ENCODE data around the gene SBNO1.
"Not testable (repeated sequence)": the region's sequence is repeated elsewhere in the genome, so short reads cannot be mapped to it uniquely, and the experiment has no call there.

Gene SBNO1

DNA sequence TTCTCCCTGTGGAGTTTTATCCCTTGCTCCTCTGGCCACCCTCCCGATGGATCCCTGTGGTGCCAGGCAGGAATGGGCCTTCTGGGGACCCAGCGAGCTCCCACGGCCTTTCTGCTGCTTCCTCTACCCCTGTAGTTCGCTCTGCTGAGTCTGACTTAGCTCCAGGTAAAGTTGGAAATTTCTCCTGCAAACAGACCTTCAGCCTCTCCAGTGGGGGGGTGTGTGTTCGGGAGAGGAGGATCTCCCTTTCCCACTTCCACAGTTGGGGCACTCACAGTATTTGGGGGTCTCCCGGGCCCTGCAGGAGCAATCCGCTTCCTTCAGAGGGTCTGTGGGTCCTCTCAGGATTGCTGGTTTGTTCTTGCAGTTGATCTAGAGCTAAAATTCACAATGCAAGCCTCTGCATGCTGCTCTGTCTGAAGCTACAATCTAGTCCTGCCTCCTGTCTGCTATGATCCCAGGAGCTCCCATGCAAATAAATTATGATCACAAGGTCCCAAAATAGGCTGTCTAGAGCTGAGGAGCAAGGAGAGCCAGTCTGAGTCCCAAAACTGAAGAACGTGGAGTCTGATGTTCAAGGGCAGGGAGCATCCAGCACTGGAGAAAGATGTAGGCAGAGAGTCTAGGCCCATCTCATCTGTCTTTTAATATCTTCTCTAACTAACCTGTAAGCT is 113.1 kb downstream of the SBNO1 start:
- TF ChIP-seq ZNF274 (IDR thresholded peaks at IDR 0.05; ENCODE audit: low read depth, low read length) (no peak), SUZ12 (IDR thresholded peaks at IDR 0.05; ENCODE audit: extremely low read depth, insufficient read depth, insufficient read length) (no peak), YY1 (IDR thresholded peaks at IDR 0.05; ENCODE audit: insufficient read depth, insufficient read length) (no peak)
- no peak overlapping the region for H3K4me3 ChIP-seq (ENCODE audit: insufficient read length, low read depth)
- H3K9me3 ChIP-seq (ENCODE audit: insufficient read depth, low read length), result peaks cover 28% of the 10 kb centered on the region; the same call in 1 of the 2 replicates
- no peak for DNase-seq (ENCODE audit: low read depth, low spot score)
- peaks cover 57% of the 10 kb centered on the region for H3K36me3 ChIP-seq (ENCODE audit: insufficient read depth, insufficient read length, low read length)
- no peaks in the 10 kb centered on the region for H3K27me3 ChIP-seq (ENCODE audit: insufficient read depth, insufficient read length)
- peaks cover 11% of the 10 kb centered on the region for H3K4me1 ChIP-seq (ENCODE audit: insufficient read depth, insufficient read length)
- H3K9ac ChIP-seq (ENCODE audit: insufficient read length, low read depth), result peak overlapping the region; percentile 59

DNA sequence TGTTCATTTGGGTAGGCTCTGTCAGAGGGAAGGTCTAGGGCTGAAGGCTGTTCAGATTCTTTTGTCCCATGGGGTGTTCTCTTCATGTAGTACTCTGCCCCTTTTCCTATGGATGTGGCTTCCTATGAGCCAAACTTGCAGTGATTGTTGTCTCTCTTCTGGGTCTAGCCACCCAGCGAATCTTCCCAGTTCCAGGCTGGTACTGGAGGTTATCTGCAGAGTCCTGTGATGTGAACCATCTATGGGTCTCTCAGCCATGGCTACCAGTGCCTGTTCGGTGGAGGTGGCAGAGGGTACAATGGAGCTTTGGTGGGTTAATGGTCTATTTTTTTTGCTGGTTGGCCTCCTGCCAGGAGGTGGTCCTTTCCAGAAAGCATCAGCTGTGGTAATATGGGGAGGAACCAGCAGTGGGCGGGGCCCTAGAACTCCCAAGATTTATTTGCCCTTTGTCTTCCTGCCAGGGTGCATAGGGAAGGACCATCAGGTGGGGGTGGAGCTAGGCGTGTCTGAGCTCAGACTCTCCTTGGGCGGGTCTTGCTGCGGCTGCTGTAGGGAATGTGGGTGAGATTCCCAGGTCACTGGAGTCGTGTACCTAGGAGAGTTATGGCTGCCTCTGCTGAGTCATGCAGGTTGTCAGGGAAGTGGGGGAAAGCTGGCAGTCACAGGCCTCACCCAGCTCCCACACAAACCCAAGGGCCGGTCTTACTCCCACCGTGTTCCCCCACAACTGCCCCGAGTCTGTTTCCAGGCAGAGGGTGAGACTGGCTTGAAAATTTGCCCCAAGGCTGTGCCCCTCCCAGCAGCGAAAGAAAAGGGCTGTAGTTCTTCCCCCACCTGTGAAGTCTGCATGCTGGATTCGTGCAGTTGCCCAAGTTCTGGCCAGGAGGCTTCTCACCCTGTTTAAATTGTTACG is 113.9 kb downstream of the SBNO1 start:
- Histone ChIP-seq H3K4me3 (ENCODE audit: insufficient read length, low read depth) (no peak overlapping the region), H3K4me1 (ENCODE audit: insufficient read depth, insufficient read length) (peaks cover 11% of the 10 kb centered on the region), H3K27me3 (ENCODE audit: insufficient read depth, insufficient read length) (no peaks in the 10 kb centered on the region), H3K9me3 (ENCODE audit: insufficient read depth, low read length) (peaks cover 28% of the 10 kb centered on the region; the same call in 1 of the 2 replicates), H3K9ac (ENCODE audit: insufficient read length, low read depth) (peak overlapping the region; percentile 59), H3K36me3 (ENCODE audit: insufficient read depth, insufficient read length, low read length) (peaks cover 49% of the 10 kb centered on the region)
- no peak for DNase-seq (ENCODE audit: low read depth, low spot score)
- TF ChIP-seq ZNF274 (IDR thresholded peaks at IDR 0.05; ENCODE audit: low read depth, low read length), result no peak
- no peak for TF ChIP-seq SUZ12 (IDR thresholded peaks at IDR 0.05; ENCODE audit: extremely low read depth, insufficient read depth, insufficient read length)
- no peak for TF ChIP-seq YY1 (IDR thresholded peaks at IDR 0.05; ENCODE audit: insufficient read depth, insufficient read length)

DNA sequence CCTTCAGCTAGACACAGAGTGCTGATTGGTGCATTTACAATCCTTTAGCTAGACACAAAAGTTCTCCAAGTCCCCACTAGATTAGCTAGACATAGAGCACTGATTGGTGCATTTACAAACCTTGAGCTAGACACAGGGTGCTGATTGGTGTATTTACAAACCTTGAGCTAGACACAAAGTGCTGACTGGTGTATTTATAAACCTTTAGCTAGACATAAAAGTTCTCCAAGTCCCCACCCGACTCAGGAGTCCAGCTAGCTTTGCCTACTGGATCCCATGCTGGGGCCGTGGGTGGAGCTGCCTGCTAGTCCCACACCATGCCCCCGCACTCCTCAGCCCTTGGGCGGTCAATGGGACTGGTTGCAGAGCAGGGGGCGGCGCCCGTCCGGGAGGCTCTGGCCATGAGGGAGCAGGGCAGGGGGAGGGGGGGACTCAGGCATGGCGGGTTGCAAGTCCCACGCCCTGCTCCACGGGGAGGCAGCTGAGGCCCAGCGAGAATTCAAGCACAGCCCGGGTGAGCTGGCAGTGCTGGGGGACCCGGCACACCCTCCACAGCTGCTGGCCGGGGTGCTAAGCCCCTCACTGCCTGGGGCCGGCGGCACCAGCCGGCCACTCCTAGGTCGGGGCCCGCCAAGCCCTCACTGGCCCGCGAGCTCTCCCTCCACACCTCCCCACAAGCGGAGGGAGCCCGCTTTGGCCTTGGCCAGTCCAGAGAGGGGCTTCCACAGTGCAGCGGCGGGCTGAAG is 115.5 kb downstream of the SBNO1 start:
- not testable (repeated sequence) for H3K4me1 ChIP-seq (ENCODE audit: insufficient read depth, insufficient read length); H3K27me3 ChIP-seq (ENCODE audit: insufficient read depth, insufficient read length); H3K9ac ChIP-seq (ENCODE audit: insufficient read length, low read depth); H3K4me3 ChIP-seq (ENCODE audit: insufficient read length, low read depth); DNase-seq (ENCODE audit: low read depth, low spot score)
- Histone ChIP-seq H3K9me3 (ENCODE audit: insufficient read depth, low read length) (peaks cover 28% of the 10 kb centered on the region; the same call in 1 of the 2 replicates), H3K36me3 (ENCODE audit: insufficient read depth, insufficient read length, low read length) (peaks cover 36% of the 10 kb centered on the region)

DNA sequence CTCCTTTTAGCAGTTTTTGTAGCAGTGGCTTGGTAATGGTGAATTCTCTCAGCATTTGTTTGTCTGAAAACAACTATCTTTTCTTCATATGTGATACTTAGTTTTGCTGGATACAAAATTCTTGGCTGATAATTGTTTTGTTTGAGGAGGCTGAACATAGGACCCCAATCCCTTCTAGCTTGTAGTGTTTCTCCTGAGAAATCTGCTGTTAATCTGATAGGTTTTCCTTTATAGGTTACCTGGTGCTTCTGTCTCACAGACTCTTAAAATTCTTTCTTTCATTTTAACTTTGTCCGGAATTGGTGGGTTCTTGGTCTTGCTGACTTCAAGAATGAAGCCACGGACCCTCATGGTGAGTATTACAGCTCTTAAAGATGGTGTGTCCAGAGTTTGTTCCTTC is 116.5 kb downstream of the SBNO1 start:
- not testable (repeated sequence) for DNase-seq (ENCODE audit: low read depth, low spot score); H3K4me1 ChIP-seq (ENCODE audit: insufficient read depth, insufficient read length); H3K9ac ChIP-seq (ENCODE audit: insufficient read length, low read depth); H3K4me3 ChIP-seq (ENCODE audit: insufficient read length, low read depth); H3K27me3 ChIP-seq (ENCODE audit: insufficient read depth, insufficient read length)
- peaks cover 30% of the 10 kb centered on the region for H3K36me3 ChIP-seq (ENCODE audit: insufficient read depth, insufficient read length, low read length)
- peaks cover 28% of the 10 kb centered on the region; the same call in 1 of the 2 replicates for H3K9me3 ChIP-seq (ENCODE audit: insufficient read depth, low read length)

DNA sequence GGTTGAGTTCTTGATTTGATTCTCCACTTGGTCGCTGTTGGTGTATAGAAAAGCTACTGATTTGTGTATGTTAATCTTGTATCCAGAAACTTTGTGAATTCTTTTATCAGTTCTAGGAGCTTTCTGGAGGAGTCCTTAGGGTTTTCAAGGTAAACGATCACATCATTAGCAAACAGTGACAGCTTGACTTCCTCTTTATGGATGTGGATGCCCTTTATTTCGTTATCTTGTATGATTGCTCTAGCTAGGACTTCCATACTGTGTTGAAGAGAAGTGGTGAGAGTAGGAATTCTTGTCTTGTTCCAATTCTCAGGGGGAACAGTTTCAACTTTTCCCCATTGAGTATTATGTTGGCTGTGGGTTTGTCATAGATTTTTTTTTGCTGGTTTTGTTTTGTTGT is 119.0 kb downstream of the SBNO1 start:
- peaks cover 27% of the 10 kb centered on the region; the same call in 1 of the 2 replicates for H3K9me3 ChIP-seq (ENCODE audit: insufficient read depth, low read length)
- no peak overlapping the region for H3K4me3 ChIP-seq (ENCODE audit: insufficient read length, low read depth)
- H3K4me1 ChIP-seq (ENCODE audit: insufficient read depth, insufficient read length), result peaks cover 4% of the 10 kb centered on the region
- no peak overlapping the region for H3K9ac ChIP-seq (ENCODE audit: insufficient read length, low read depth)
- TF ChIP-seq YY1 (IDR thresholded peaks at IDR 0.05; ENCODE audit: insufficient read depth, insufficient read length) (no peak), ZNF274 (IDR thresholded peaks at IDR 0.05; ENCODE audit: low read depth, low read length) (no peak), SUZ12 (IDR thresholded peaks at IDR 0.05; ENCODE audit: extremely low read depth, insufficient read depth, insufficient read length) (no peak)
- DNase-seq (ENCODE audit: low read depth, low spot score), result no peak
- H3K36me3 ChIP-seq (ENCODE audit: insufficient read depth, insufficient read length, low read length), result peaks cover 39% of the 10 kb centered on the region
- H3K27me3 ChIP-seq (ENCODE audit: insufficient read depth, insufficient read length), result no peaks in the 10 kb centered on the region

DNA sequence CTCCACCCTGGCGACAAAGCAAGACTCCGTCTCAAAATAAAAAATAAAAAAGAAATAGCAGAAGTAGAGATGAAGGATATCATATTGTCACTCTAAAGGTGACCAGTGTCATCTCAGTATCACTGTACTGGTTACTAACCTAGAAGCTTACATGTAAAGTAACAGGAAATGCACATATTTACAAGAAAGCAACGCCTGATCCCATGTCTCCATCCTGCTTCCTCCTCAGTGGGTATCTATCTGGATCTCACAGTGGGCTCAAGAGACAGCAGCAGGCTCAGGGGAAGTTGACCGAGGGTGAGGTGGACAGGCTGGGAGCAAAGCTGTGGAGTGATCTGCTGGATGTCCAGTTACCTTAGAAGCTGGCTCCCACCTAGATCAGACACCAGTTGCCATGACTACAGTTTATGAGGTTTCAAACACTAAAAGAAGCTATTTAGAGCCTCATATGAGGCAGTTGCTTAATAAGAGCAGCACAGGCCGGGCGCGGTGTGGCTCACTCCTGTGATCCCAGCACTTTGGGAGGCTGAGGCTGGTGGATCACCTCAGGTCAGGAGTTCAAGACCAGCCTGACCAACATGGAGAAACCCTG is 120.9 kb downstream of the SBNO1 start:
- Histone ChIP-seq H3K9me3 (ENCODE audit: insufficient read depth, low read length) (peaks cover 9% of the 10 kb centered on the region; the same call in 1 of the 2 replicates), H3K27me3 (ENCODE audit: insufficient read depth, insufficient read length) (no peaks in the 10 kb centered on the region), H3K9ac (ENCODE audit: insufficient read length, low read depth) (no peak overlapping the region), H3K36me3 (ENCODE audit: insufficient read depth, insufficient read length, low read length) (peaks cover 44% of the 10 kb centered on the region), H3K4me1 (ENCODE audit: insufficient read depth, insufficient read length) (peaks cover 2% of the 10 kb centered on the region), H3K4me3 (ENCODE audit: insufficient read length, low read depth) (no peak overlapping the region)
- TF ChIP-seq SUZ12 (IDR thresholded peaks at IDR 0.05; ENCODE audit: extremely low read depth, insufficient read depth, insufficient read length), result no peak
- no peak for TF ChIP-seq ZNF274 (IDR thresholded peaks at IDR 0.05; ENCODE audit: low read depth, low read length)
- no peak for TF ChIP-seq YY1 (IDR thresholded peaks at IDR 0.05; ENCODE audit: insufficient read depth, insufficient read length)
- no peak for DNase-seq (ENCODE audit: low read depth, low spot score)
